ENCODE measurements around the gene CLMP. TPM values are rescaled to one million over a fixed set of nuclear protein-coding genes. Genes with fewer than 3 reads are reported as not detected.

The CLMP gene
- total and polyA plus RNA-seq, 2 donors (not counting 3 experiments of a cell fraction or from before 2014, with no cell fraction given), result 0.03 to 0.18 TPM

DNA sequence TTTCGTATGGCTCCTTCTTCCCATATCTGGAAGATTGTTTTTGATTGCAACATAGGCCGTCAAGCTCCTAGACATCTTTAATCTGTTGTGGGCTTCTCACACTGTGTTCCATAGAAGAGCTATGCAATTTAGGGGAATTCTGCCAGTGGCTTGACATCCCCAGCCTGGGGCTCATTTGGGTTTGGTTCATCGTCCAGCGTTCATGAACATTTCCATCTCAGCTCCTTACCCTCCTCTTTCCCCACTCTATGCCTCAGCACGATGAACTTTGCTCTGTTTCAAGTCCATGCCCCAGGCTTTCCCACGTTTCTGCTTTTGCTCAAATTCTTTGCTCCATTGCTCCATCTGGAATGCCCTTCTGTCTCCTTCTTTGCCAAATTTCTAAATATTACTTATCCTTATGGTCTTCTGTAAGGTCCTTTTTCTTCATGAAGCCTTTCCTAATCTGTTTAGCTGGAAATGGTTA, 26.1 kb upstream of the CLMP start:
- intact Hi-C loops (cut with micrococcal nuclease) (no loop called here), dilution Hi-C loops (cut with MboI; ENCODE audit: extremely low pct_ligation_motif_present, low sequenced_read_pairs) (no loop called here)
- no peak overlapping the region for H3K4me2 ChIP-seq (ENCODE audit: insufficient read depth, low read length)
- no peak overlapping the region for H3K4me3 ChIP-seq (replicated peaks in 1 of 3; ENCODE audit: insufficient read depth in 1 of 3, low read depth in 1 of 3, low read length in 3 of 3)
- BruUV-seq (replicated peaks), result no TSS peak
- peaks cover 0 to 2% of the 10 kb centered on the region in 2 experiments for H3K27me3 ChIP-seq (ENCODE audit: control insufficient read depth in 2 of 2, insufficient read depth in 2 of 2, low read length in 2 of 2)
- TF ChIP-seq, protein P1, sequence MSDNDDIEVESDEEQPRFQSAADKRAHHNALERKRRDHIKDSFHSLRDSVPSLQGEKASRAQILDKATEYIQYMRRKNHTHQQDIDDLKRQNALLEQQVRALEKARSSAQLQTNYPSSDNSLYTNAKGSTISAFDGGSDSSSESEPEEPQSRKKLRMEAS (IDR thresholded peaks at IDR 0.05; ENCODE audit: insufficient read depth, insufficient read length), result no peak
- TF ChIP-seq MYC (IDR thresholded peaks at IDR 0.05; ENCODE audit: low read depth, low read length), result no peak
- no peak for TF ChIP-seq FOS (IDR thresholded peaks at IDR 0.05; ENCODE audit: borderline replicate concordance, insufficient read depth, low read length)
- TF ChIP-seq POLR2AphosphoS5 (IDR thresholded peaks at IDR 0.05; ENCODE audit: insufficient read depth, low read depth, low read length), result no peak
- TF ChIP-seq, protein P2, sequence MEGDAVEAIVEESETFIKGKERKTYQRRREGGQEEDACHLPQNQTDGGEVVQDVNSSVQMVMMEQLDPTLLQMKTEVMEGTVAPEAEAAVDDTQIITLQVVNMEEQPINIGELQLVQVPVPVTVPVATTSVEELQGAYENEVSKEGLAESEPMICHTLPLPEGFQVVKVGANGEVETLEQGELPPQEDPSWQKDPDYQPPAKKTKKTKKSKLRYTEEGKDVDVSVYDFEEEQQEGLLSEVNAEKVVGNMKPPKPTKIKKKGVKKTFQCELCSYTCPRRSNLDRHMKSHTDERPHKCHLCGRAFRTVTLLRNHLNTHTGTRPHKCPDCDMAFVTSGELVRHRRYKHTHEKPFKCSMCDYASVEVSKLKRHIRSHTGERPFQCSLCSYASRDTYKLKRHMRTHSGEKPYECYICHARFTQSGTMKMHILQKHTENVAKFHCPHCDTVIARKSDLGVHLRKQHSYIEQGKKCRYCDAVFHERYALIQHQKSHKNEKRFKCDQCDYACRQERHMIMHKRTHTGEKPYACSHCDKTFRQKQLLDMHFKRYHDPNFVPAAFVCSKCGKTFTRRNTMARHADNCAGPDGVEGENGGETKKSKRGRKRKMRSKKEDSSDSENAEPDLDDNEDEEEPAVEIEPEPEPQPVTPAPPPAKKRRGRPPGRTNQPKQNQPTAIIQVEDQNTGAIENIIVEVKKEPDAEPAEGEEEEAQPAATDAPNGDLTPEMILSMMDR (IDR thresholded peaks at IDR 0.05; ENCODE audit: extremely low read depth in 1 of 2, insufficient read depth in 1 of 2, low read depth in 1 of 2, low read length in 2 of 2), result no peak
- TF ChIP-seq GATA2 (IDR thresholded peaks at IDR 0.05; ENCODE audit: insufficient read depth, insufficient read length, low read depth, low read length), result no peak
- no peak for TF ChIP-seq EZH2 (IDR thresholded peaks at IDR 0.05; ENCODE audit: borderline replicate concordance, low read depth, low read length, severe bottlenecking)
- no peak for TF ChIP-seq JUN (IDR thresholded peaks at IDR 0.05; ENCODE audit: borderline replicate concordance, insufficient read depth, insufficient read length, low read depth)
- TF ChIP-seq POLR2A (IDR thresholded peaks at IDR 0.05; ENCODE audit: low read depth, low read length), result no peak
- H3K27ac ChIP-seq (ENCODE audit: insufficient read depth, low read depth, low read length), result no peak overlapping the region
- H3K4me1 ChIP-seq (ENCODE audit: control insufficient read depth, extremely low read depth, insufficient read depth, low read length), result peaks cover 9% of the 10 kb centered on the region
- DNase-seq (ENCODE audit: low read depth, low spot score), result no peak
- H4K20me1 ChIP-seq (replicated peaks; ENCODE audit: control insufficient read depth, extremely low read depth, insufficient read depth, low read length), result no peaks in the 10 kb centered on the region
- H3K79me2 ChIP-seq (ENCODE audit: control insufficient read depth, insufficient read depth, low read length), result no peaks in the 10 kb centered on the region
- FAIRE-seq, result no peak
- ChIA-PET POLR2A (no interaction called here), CTCF (interaction anchor here (1.1 kb wide), 1 partner anchor 14 kb away, joined by 3 read pairs; no protein-coding TSS in a partner anchor)
- H2AFZ ChIP-seq (ENCODE audit: low read depth, low read length), result no peak overlapping the region
- H3K9ac ChIP-seq (replicated peaks; ENCODE audit: extremely low read depth, insufficient read depth, low read length), result no peak overlapping the region
- no peaks in the 10 kb centered on the region for H3K9me1 ChIP-seq (replicated peaks; ENCODE audit: control insufficient read depth, extremely low read depth, insufficient read depth, low read length)
- no peaks in the 10 kb centered on the region for H3K9me3 ChIP-seq (replicated peaks; ENCODE audit: control insufficient read depth, insufficient read depth, low read length)
- no peaks in the 10 kb centered on the region for H3K36me3 ChIP-seq (ENCODE audit: control insufficient read depth in 2 of 2, extremely low read depth in 1 of 2, insufficient read depth in 2 of 2, low read length in 2 of 2)
